IMR-90 (cell line): ENCODE results near the gene LRFN4. TPM values are rescaled to one million over a fixed set of nuclear protein-coding genes. Genes with fewer than 3 reads are reported as not detected.

Experiments
- ATAC-seq: fragments of 200-7000 bp; cut with Tn5 transposase; 2 replicates; pipeline ENCODE4 v1.9.1; 2020; ENCODE audit warnings: low read depth, mild to moderate bottlenecking, moderate library complexity
- BruUV-seq: library from RNA; stranded (reverse); fragments of 400-500 nt; replicated peaks from 2 replicates; lab custom pipeline; 2021; lab: Mats Ljungman, UMichigan
- CTCF ChIA-PET: fragments of 300-600 bp; formaldehyde crosslinking; extraction: SDS; loops from one replicate; lab custom pipeline; 2021; ENCODE audit warnings: antibody characterized with exemption; lab: Yijun Ruan, JAX
- POLR2A ChIA-PET: fragments of 300-600 bp; sonication (Branson Sonifier 250); formaldehyde crosslinking; loops from one replicate; lab custom pipeline; 2022; ENCODE audit warnings: antibody characterized with exemption; ENCODE audit not compliant: unreplicated experiment; lab: Charles Lee
- DNase-seq: peaks from one replicate; pipeline ENCODE4 v3.0.0; 2013
- H2AFZ ChIP-seq: replicated peaks from 2 replicates; pipeline ENCODE3; 2013; ENCODE audit warnings: low read length, mild to moderate bottlenecking; ENCODE audit not compliant: poor library complexity
- H2AK5ac ChIP-seq: 2 replicates; pipeline ENCODE4 v1.6.1; 2013; ENCODE audit warnings: low read depth, low read length, inconsistent platforms
- H2AK9ac ChIP-seq: replicated peaks from 2 replicates; pipeline ENCODE3; 2013; ENCODE audit warnings: mild to moderate bottlenecking, low read depth, low read length, moderate library complexity; ENCODE audit not compliant: poor library complexity
- H2BK120ac ChIP-seq: 2 replicates; pipeline ENCODE4 v1.6.1; 2013; ENCODE audit warnings: low read depth, low read length, inconsistent platforms
- H2BK15ac ChIP-seq: 3 replicates; pipeline ENCODE4 v1.6.1; 2013; ENCODE audit warnings: low read depth, low read length, inconsistent platforms
- H2BK20ac ChIP-seq: 2 replicates; pipeline ENCODE4 v1.6.1; 2013; ENCODE audit warnings: low read depth, mild to moderate bottlenecking, inconsistent platforms, low read length, moderate library complexity
- H2BK5ac ChIP-seq: 2 replicates; pipeline ENCODE4 v1.6.1; 2013; ENCODE audit warnings: mild to moderate bottlenecking, low read depth, low read length, inconsistent platforms; ENCODE audit not compliant: poor library complexity, severe bottlenecking
- H3K14ac ChIP-seq: replicated peaks from 2 replicates; pipeline ENCODE4 v1.6.1; 2013; ENCODE audit warnings: low read depth, low read length, inconsistent platforms
- H3K18ac ChIP-seq: 2 replicates; pipeline ENCODE4 v1.6.1; 2013; ENCODE audit warnings: low read depth, low read length, control low read depth
- H3K23ac ChIP-seq: 2 replicates; pipeline ENCODE4 v1.6.1; 2013; ENCODE audit warnings: low read depth, low read length, inconsistent platforms
- H3K27ac ChIP-seq: 2 replicates; pipeline ENCODE4 v1.5.1; 2013; ENCODE audit warnings: mild to moderate bottlenecking, control low read depth, low read length; ENCODE audit not compliant: insufficient read depth
- H3K27me3 ChIP-seq: 2 replicates; pipeline ENCODE4 v1.6.1; 2013; ENCODE audit warnings: low read length; ENCODE audit not compliant: control insufficient read depth, insufficient read depth
- H3K36me3 ChIP-seq: 2 replicates; pipeline ENCODE4 v1.6.1; 2013; ENCODE audit warnings: low read length, mixed read lengths; ENCODE audit not compliant: control insufficient read depth, insufficient read depth
- H3K4ac ChIP-seq: 2 replicates; pipeline ENCODE4 v1.6.1; 2013; ENCODE audit warnings: low read depth, low read length, inconsistent platforms
- H3K4me1 ChIP-seq: 2 replicates; pipeline ENCODE4 v1.6.1; 2013; ENCODE audit warnings: low read length, mixed read lengths; ENCODE audit not compliant: control insufficient read depth, insufficient read depth
- H3K4me2 ChIP-seq: 2 replicates; pipeline ENCODE4 v1.6.1; 2013; ENCODE audit warnings: low read depth, mild to moderate bottlenecking, control low read depth, low read length, moderate library complexity
- H3K4me3 ChIP-seq: 2 replicates; pipeline ENCODE4 v1.5.1; 2013; ENCODE audit warnings: low read depth, mild to moderate bottlenecking, control low read depth, low read length, moderate library complexity; ENCODE audit not compliant: insufficient read depth
- H3K56ac ChIP-seq: 2 replicates; pipeline ENCODE4 v1.6.1; 2013; ENCODE audit warnings: low read length, inconsistent platforms; ENCODE audit not compliant: insufficient read depth; ENCODE audit errors: extremely low read depth
- H3K79me1 ChIP-seq, 2 experiments: 2 replicates each; pipeline ENCODE4 v1.6.1; 2013; ENCODE audit warnings: low read length in 2 of 2, inconsistent platforms in 1 of 2, low read depth in 1 of 2
- H3K9ac ChIP-seq: 2 replicates; pipeline ENCODE4 v1.6.1; 2013; ENCODE audit warnings: low read depth, low read length, control low read depth
- H3K9me1 ChIP-seq: 2 replicates; pipeline ENCODE4 v1.6.1; 2013; ENCODE audit warnings: low read length, inconsistent platforms; ENCODE audit not compliant: insufficient read depth
- H3K9me3 ChIP-seq: 2 replicates; pipeline ENCODE4 v1.6.1; 2013; ENCODE audit warnings: low read length; ENCODE audit not compliant: control insufficient read depth, insufficient read depth
- H4K20me1 ChIP-seq: 2 replicates; pipeline ENCODE4 v1.6.1; 2013; ENCODE audit warnings: low read length, inconsistent platforms; ENCODE audit not compliant: insufficient read depth
- H4K5ac ChIP-seq: 2 replicates; pipeline ENCODE4 v1.6.1; 2013; ENCODE audit warnings: mild to moderate bottlenecking, low read depth, low read length, control low read depth
- H4K8ac ChIP-seq, 2 experiments: 2 replicates each; pipeline ENCODE4 v1.6.1; 2013; ENCODE audit warnings: low read depth in 2 of 2, low read length in 2 of 2, control low read depth in 1 of 2, inconsistent platforms in 1 of 2
- H4K91ac ChIP-seq: 2 replicates; pipeline ENCODE4 v1.6.1; 2013; ENCODE audit warnings: low read depth, low read length, inconsistent platforms; ENCODE audit not compliant: insufficient read depth
- BHLHE40 ChIP-seq: fragments of 150-350 bp; IDR thresholded peaks from 2 replicates; pipeline ENCODE4 v1.6.1; 2016; ENCODE audit warnings: mild to moderate bottlenecking, low read depth, low read length
- CTCF ChIP-seq: conservative IDR thresholded peaks from 2 replicates; pipeline ENCODE4 v1.5.1; 2012; ENCODE audit warnings: mild to moderate bottlenecking, low read depth, low read length, improper control_type of control experiment
- MAFK ChIP-seq: IDR thresholded peaks from 2 replicates; pipeline ENCODE4 v1.6.1; 2012; ENCODE audit warnings: low read depth, low read length, improper control_type of control experiment
- MAZ ChIP-seq: IDR thresholded peaks from 2 replicates; pipeline ENCODE4 v1.6.1; 2012; ENCODE audit warnings: low read depth, mild to moderate bottlenecking, low read length, improper control_type of control experiment, moderate library complexity, borderline replicate concordance
- MXI1 ChIP-seq: IDR thresholded peaks from 2 replicates; pipeline ENCODE4 v1.6.1; 2012; ENCODE audit warnings: low read depth, mild to moderate bottlenecking, low read length, moderate library complexity, borderline replicate concordance
- POLR2A ChIP-seq: IDR thresholded peaks from 2 replicates; pipeline ENCODE4 v1.6.1; 2012; ENCODE audit warnings: mild to moderate bottlenecking, low read depth, low read length
- RCOR1 ChIP-seq: IDR thresholded peaks from 2 replicates; pipeline ENCODE4 v1.6.1; 2012; ENCODE audit warnings: mild to moderate bottlenecking, low read length, improper control_type of control experiment; ENCODE audit not compliant: insufficient replicate concordance
- WGBS, 2 experiments: methylation state at CpG; one replicate each; pipeline versions ENCODE4 v1.1.5 to v1.1.7; 2013; ENCODE audit warnings: missing lambda C conversion rate in 2 of 2; ENCODE audit not compliant: insufficient read length in 1 of 2; ENCODE audit errors: extremely low coverage in 2 of 2; 5-methylcytosine and 5-hydroxymethylcytosine counted together
- dilution Hi-C: fragments of 300-500 bp; cut with HindIII; formaldehyde crosslinking; loops from one replicate; pipeline ENCODE4 v1.14.3; 2018; ENCODE audit warnings: low sequenced_read_pairs; ENCODE audit not compliant: unreplicated experiment
- in situ Hi-C: fragments of 300-500 bp; cut with MboI; formaldehyde crosslinking; loops from 3 replicates; pipeline ENCODE4 v1.14.3; 2019; ENCODE audit warnings: low sequenced_read_pairs, inconsistent platforms, mixed read lengths
- intact Hi-C: fragments of 100-400 bp; cut with micrococcal nuclease; formaldehyde crosslinking; loops from 2 replicates; pipeline ENCODE4 v1.10.0; 2022
- polyA plus RNA-seq, 3 experiments: library from polyadenylated mRNA; depleted of rRNA; stranded (reverse); fragments of >200 nt; gene quantifications; 2 replicates each; pipeline ENCODE4 v1.2.3, GENCODE V29; 2012; ENCODE audit warnings: low replicate concordance in 1 of 3
- total RNA-seq: library from RNA; depleted of rRNA; stranded (reverse); fragments of >200 nt; gene quantifications from 2 replicates; pipeline ENCODE4 v1.2.3, GENCODE V29; 2012

The LRFN4 gene
- total and polyA plus RNA-seq, 2 of the 4 experiments (the other 2 are of a cell fraction), result 6.1 to 18.9 TPM

- Histone ChIP-seq H4K20me1 (peaks cover 4% of the 10 kb centered on the region; the same call in 1 of the 2 replicates), H4K91ac (peak overlapping the region; percentile 99), H3K4me2 (peak overlapping the region; percentile 96), H2BK120ac (peak overlapping the region; percentile 89), H3K56ac (peak overlapping the region; percentile 82), H3K9me1 (peaks cover 15% of the 10 kb centered on the region; the same call in 1 of the 2 replicates), H2BK5ac (peak overlapping the region; percentile 80), H3K18ac (peak overlapping the region; percentile 86), H4K8ac (peak overlapping the region; percentile 96 to 99), H3K9me3 (no peaks in the 10 kb centered on the region), H3K79me1 (peaks cover 3 to 30% of the 10 kb centered on the region in 2 experiments; a peak in 2 of 4 replicates), H2BK20ac (peak overlapping the region; percentile 31), H3K23ac (peak overlapping the region; percentile 94), H2BK15ac (peak overlapping the region; percentile 17; the same call in 1 of the 3 replicates), H2AK5ac (peak overlapping the region; percentile 90), H3K27ac (peak overlapping the region; percentile 78), H3K27me3 (no peaks in the 10 kb centered on the region), H3K4ac (peak overlapping the region; percentile 100), H3K14ac (peak overlapping the region; percentile 99), H3K4me3 (peak overlapping the region; percentile 57), H3K4me1 (peaks cover 4% of the 10 kb centered on the region), H4K5ac (peak overlapping the region; percentile 98), H3K9ac (peak overlapping the region; percentile 87), H2AFZ (peak overlapping the region; percentile 93), H2AK9ac (peak overlapping the region; percentile 97), H3K36me3 (peaks cover 16% of the 10 kb centered on the region; the same call in 1 of the 2 replicates)
- in situ Hi-C loops, result no loop called here
- 0% methylated on average over 2 of the region's 51 CpGs; no CpG with 5 or more reads in 1 of the 2 experiments for WGBS, 2 experiments
- ATAC-seq (peak; percentile 95), DNase-seq (peak; percentile 84)
- intact Hi-C loops, result loop anchor here (1.0 to 5.0 kb wide), 3 partner anchors 116 to 215 kb away; no protein-coding TSS in a partner anchor
- dilution Hi-C loops, result no loop called here
- BruUV-seq, result no TSS peak
- 0 out of 2 replicates have a peak, but pooled peaks have one; percentile 4 for TF ChIP-seq CTCF
- TF ChIP-seq RCOR1, result no peak
- TF ChIP-seq MAFK, result no peak
- TF ChIP-seq MXI1, result peak; percentile 32; the same call in 1 of the 2 replicates
- TF ChIP-seq MAZ, result peak; percentile 97; the same call in 1 of the 2 replicates
- peak; percentile 78 for TF ChIP-seq POLR2A
- TF ChIP-seq BHLHE40, result no peak
- ChIA-PET POLR2A (interaction anchor here (0.6 kb wide), 2 partner anchors 338 to 536 kb away, joined by 3 to 5 read pairs; partner anchors contain the start of gene RAD9A), CTCF (no interaction called here)
Measured at GRCh38 chr11:66855574-66856495, 1.0 kb upstream of the LRFN4 start.
